PC-9 (cell line): ENCODE data around the gene PBXIP1. TPM values are rescaled to one million over a fixed set of nuclear protein-coding genes. Genes with fewer than 3 reads are reported as not detected.

Source experiments
- BruUV-seq: library from RNA; stranded (reverse); fragments of 400-500 nt; replicated peaks from 2 replicates; lab custom pipeline; 2021; lab: Mats Ljungman, UMichigan
- CTCF ChIA-PET: fragments of 300-600 bp; sonication (Branson Sonifier 250); formaldehyde crosslinking; loops from one replicate; lab custom pipeline; 2022; ENCODE audit warnings: antibody characterized with exemption; lab: Charles Lee
- POLR2A ChIA-PET: fragments of 300-600 bp; sonication (Branson Sonifier 250); formaldehyde crosslinking; loops from one replicate; lab custom pipeline; 2022; ENCODE audit warnings: antibody characterized with exemption; ENCODE audit not compliant: unreplicated experiment; lab: Charles Lee
- DNase-seq, 2 experiments: peaks; one replicate each; pipeline versions ENCODE4 v3.0.0 to v3.0.0-alpha.2; 2015 to 2022; ENCODE audit warnings: mixed read lengths in 1 of 2
- H2AFZ ChIP-seq: fragments of 200-600 bp; sonication (generic); 2 replicates; pipeline ENCODE4 v1.8.1; 2017; ENCODE audit warnings: antibody characterized with exemption
- H3F3A ChIP-seq: fragments of 200-600 bp; sonication (generic); 2 replicates; pipeline ENCODE4 v1.8.1; 2017; ENCODE audit warnings: antibody characterized with exemption, mild to moderate bottlenecking, low read depth; ENCODE audit not compliant: insufficient read depth
- H3K27ac ChIP-seq: fragments of 200-600 bp; sonication (generic); 2 replicates; pipeline ENCODE4 v1.6.1; 2016; ENCODE audit warnings: mixed run types
- H3K27me3 ChIP-seq: fragments of 200-600 bp; sonication (generic); 2 replicates; pipeline ENCODE4 v1.6.1; 2016; ENCODE audit warnings: low read depth, mixed run types; ENCODE audit not compliant: insufficient read depth
- H3K36me3 ChIP-seq: fragments of 200-600 bp; sonication (generic); 2 replicates; pipeline ENCODE4 v1.6.1; 2016; ENCODE audit warnings: low read depth, mixed run types
- H3K4me1 ChIP-seq: fragments of 200-600 bp; sonication (generic); replicated peaks from 2 replicates; pipeline ENCODE4 v1.6.1; 2016; ENCODE audit warnings: mixed run types; ENCODE audit not compliant: insufficient read depth
- H3K4me2 ChIP-seq: fragments of 200-600 bp; sonication (generic); 2 replicates; pipeline ENCODE4 v1.6.1; 2017; ENCODE audit warnings: mixed run types
- H3K4me3 ChIP-seq: fragments of 200-600 bp; sonication (generic); 2 replicates; pipeline ENCODE4 v1.6.1; 2016; ENCODE audit warnings: mixed run types
- H3K79me2 ChIP-seq: fragments of 200-600 bp; sonication (generic); 2 replicates; pipeline ENCODE4 v1.6.1; 2017; ENCODE audit warnings: low read depth, mixed run types
- H3K9me2 ChIP-seq: fragments of 200-600 bp; sonication (generic); 2 replicates; pipeline ENCODE4 v1.8.1; 2017; ENCODE audit warnings: mild to moderate bottlenecking; ENCODE audit not compliant: insufficient read depth
- H3K9me3 ChIP-seq: fragments of 200-600 bp; sonication (generic); 2 replicates; pipeline ENCODE4 v1.8.1; 2016; ENCODE audit warnings: low read depth; ENCODE audit not compliant: insufficient read depth
- H4K20me1 ChIP-seq: fragments of 200-600 bp; sonication (generic); 2 replicates; pipeline ENCODE4 v1.8.1; 2017; ENCODE audit not compliant: insufficient read depth
- CTCF ChIP-seq: fragments of 200-600 bp; sonication (generic); conservative IDR thresholded peaks from 2 replicates; pipeline ENCODE4 v1.6.1; 2017; ENCODE audit warnings: mixed run types, antibody characterized with exemption, mild to moderate bottlenecking, moderate library complexity
- EZH2 ChIP-seq: fragments of 200-600 bp; sonication (generic); IDR thresholded peaks from 2 replicates; pipeline ENCODE4 v1.8.0; 2017; ENCODE audit warnings: antibody characterized with exemption, low read depth
- intact Hi-C: fragments of 100-400 bp; cut with micrococcal nuclease; formaldehyde crosslinking; loops from one replicate; pipeline ENCODE4 v1.10.0; 2022; ENCODE audit not compliant: unreplicated experiment
- total RNA-seq: library from RNA; stranded (reverse); gene quantifications from 2 replicates; pipeline ENCODE4 v1.2.3, GENCODE V29; 2021

PBXIP1 gene
- total RNA-seq, 1 experiment from 2014 or later, result 40.2 TPM

DNA sequence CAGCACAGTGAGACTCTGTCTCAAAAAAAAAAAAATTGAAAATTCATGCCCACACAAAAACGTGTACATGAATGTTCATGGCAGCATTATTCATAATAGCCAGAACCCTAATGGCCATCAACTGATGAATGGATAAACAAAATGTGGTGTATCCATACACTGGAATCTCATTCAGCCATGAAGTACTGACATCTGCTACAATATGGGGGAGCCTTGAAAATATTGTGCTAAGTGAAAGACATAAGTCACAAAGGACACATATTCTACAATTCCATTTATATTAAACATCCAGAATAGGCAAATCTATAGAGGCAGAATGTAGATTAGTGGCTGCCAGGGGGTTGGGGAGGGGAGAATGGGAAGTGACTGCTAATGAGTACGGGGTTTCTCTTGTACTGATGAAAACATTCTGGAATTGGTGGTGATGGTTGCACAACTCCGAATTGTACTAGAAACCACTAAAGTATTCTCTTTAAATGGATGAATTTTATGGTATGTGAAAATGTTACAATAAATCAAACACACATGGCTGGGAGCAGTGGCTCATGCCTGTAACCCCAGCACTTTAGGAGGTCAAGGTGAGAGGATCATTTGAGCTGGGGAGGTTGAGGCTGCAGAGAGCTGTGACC, 52.8 kb downstream of the PBXIP1 start:
- ChIA-PET CTCF (no interaction called here), POLR2A (no interaction called here)
- no peaks in the 10 kb centered on the region for H3K9me2 ChIP-seq
- peaks cover 7% of the 10 kb centered on the region; the same call in 1 of the 2 replicates for H3K27me3 ChIP-seq
- no peaks in the 10 kb centered on the region for H3K79me2 ChIP-seq
- H3K9me3 ChIP-seq, result no peaks in the 10 kb centered on the region
- BruUV-seq, result no TSS peak
- no peak overlapping the region for H3K4me2 ChIP-seq
- no peaks in the 10 kb centered on the region for H3F3A ChIP-seq
- intact Hi-C loops, result no loop called here
- DNase-seq, result no peak
- no peak overlapping the region for H3K4me3 ChIP-seq
- no peak overlapping the region for H3K27ac ChIP-seq
- no peak for TF ChIP-seq EZH2
- no peak for TF ChIP-seq CTCF
- H4K20me1 ChIP-seq, result no peaks in the 10 kb centered on the region
- no peak overlapping the region for H2AFZ ChIP-seq
- no peaks in the 10 kb centered on the region for H3K4me1 ChIP-seq
- H3K36me3 ChIP-seq, result no peaks in the 10 kb centered on the region

- no peaks in the 10 kb centered on the region for H3F3A ChIP-seq
- no peaks in the 10 kb centered on the region for H3K79me2 ChIP-seq
- DNase-seq, result no peak
- intact Hi-C loops, result no loop called here
- no peaks in the 10 kb centered on the region for H3K9me2 ChIP-seq
- no peak overlapping the region for H3K27ac ChIP-seq
- 0 out of 2 replicates have a peak, but pooled peaks cover 12% of the 10 kb centered on the region for H3K27me3 ChIP-seq
- no peak overlapping the region for H3K4me2 ChIP-seq
- H2AFZ ChIP-seq, result no peak overlapping the region
- H3K9me3 ChIP-seq, result no peaks in the 10 kb centered on the region
- TF ChIP-seq CTCF (no peak), EZH2 (no peak)
- no peak overlapping the region for H3K4me3 ChIP-seq
- ChIA-PET POLR2A (no interaction called here), CTCF (no interaction called here)
- BruUV-seq, result no TSS peak
- H4K20me1 ChIP-seq, result no peaks in the 10 kb centered on the region
- no peaks in the 10 kb centered on the region for H3K4me1 ChIP-seq
- no peaks in the 10 kb centered on the region for H3K36me3 ChIP-seq
Observed at GRCh38 chr1:154901591-154901990, 54.3 kb downstream of the PBXIP1 start.

GRCh38 chr1:154899041-154899440, 56.9 kb downstream of the PBXIP1 start:
- Histone ChIP-seq H3K36me3 (no peaks in the 10 kb centered on the region), H3K27me3 (peaks cover 26% of the 10 kb centered on the region; the same call in 1 of the 2 replicates), H4K20me1 (no peaks in the 10 kb centered on the region), H3K4me3 (no peak overlapping the region), H2AFZ (no peak overlapping the region), H3K4me2 (no peak overlapping the region), H3K79me2 (no peaks in the 10 kb centered on the region), H3K9me3 (no peaks in the 10 kb centered on the region), H3F3A (no peaks in the 10 kb centered on the region), H3K27ac (no peak overlapping the region), H3K4me1 (no peaks in the 10 kb centered on the region), H3K9me2 (no peaks in the 10 kb centered on the region)
- POLR2A ChIA-PET, result no interaction called here
- CTCF ChIA-PET, result no interaction called here
- TF ChIP-seq CTCF (no peak), EZH2 (no peak)
- no TSS peak for BruUV-seq
- intact Hi-C loops, result no loop called here
- DNase-seq, result no peak
